Fibroblast of lung (primary cell): Measurements from ENCODE around the gene LCLAT1.

Source experiments
- EZH2 ChIP-seq: IDR thresholded peaks from 2 replicates; pipeline ENCODE4 v1.5.1; 2012; ENCODE audit warnings: low read length, control low read depth, mild to moderate bottlenecking; ENCODE audit errors: missing control alignments
- TF ChIP-seq, protein P1 (sequence below), 2 donors: IDR thresholded peaks in 1 of 2; conservative IDR thresholded peaks in 1 of 2; 1 replicate in 1 of 2; 2 replicates in 1 of 2; pipeline ENCODE4 v1.5.1; 2011 to 2012; ENCODE audit warnings: low read length in 2 of 2, control low read depth in 1 of 2, inconsistent platforms in 1 of 2, low read depth in 1 of 2, mild to moderate bottlenecking in 1 of 2

DNA sequence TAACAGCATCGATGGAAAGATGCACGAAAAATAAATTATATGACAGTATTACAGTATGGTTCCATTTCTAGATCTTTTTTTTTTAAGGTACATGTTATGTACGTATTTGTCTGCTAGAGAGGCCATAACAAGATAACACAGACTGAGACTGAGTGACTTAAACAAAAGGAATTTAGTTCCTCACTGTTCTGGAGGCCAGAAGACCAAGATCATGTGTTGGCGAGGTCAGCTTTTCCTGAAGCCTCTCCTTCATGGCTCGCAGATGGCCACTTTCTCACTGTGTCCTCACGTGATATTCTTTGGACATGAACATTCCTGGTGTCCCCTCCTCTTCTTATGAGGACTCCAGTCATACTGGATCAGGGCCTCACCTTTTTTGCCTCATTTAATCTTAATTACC is 182.8 kb downstream of the LCLAT1 start:
- TF ChIP-seq, protein P1, sequence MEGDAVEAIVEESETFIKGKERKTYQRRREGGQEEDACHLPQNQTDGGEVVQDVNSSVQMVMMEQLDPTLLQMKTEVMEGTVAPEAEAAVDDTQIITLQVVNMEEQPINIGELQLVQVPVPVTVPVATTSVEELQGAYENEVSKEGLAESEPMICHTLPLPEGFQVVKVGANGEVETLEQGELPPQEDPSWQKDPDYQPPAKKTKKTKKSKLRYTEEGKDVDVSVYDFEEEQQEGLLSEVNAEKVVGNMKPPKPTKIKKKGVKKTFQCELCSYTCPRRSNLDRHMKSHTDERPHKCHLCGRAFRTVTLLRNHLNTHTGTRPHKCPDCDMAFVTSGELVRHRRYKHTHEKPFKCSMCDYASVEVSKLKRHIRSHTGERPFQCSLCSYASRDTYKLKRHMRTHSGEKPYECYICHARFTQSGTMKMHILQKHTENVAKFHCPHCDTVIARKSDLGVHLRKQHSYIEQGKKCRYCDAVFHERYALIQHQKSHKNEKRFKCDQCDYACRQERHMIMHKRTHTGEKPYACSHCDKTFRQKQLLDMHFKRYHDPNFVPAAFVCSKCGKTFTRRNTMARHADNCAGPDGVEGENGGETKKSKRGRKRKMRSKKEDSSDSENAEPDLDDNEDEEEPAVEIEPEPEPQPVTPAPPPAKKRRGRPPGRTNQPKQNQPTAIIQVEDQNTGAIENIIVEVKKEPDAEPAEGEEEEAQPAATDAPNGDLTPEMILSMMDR (conservative IDR thresholded peaks at IDR 0.05 in 1 of 2, IDR thresholded peaks at IDR 0.05 in 1 of 2; ENCODE audit: low read depth in 1 of 2, low read length in 2 of 2) = no peak
- TF ChIP-seq EZH2 = no peak
